Amygdala (tissue), 56 donors: ENCODE measurements around the gene NTN1.

Experiments used
- DNase-seq, 56 donors: peaks; one replicate each; lab custom pipeline; 2025; lab: John Stamatoyannopoulos, UW

NTN1 gene

DNA sequence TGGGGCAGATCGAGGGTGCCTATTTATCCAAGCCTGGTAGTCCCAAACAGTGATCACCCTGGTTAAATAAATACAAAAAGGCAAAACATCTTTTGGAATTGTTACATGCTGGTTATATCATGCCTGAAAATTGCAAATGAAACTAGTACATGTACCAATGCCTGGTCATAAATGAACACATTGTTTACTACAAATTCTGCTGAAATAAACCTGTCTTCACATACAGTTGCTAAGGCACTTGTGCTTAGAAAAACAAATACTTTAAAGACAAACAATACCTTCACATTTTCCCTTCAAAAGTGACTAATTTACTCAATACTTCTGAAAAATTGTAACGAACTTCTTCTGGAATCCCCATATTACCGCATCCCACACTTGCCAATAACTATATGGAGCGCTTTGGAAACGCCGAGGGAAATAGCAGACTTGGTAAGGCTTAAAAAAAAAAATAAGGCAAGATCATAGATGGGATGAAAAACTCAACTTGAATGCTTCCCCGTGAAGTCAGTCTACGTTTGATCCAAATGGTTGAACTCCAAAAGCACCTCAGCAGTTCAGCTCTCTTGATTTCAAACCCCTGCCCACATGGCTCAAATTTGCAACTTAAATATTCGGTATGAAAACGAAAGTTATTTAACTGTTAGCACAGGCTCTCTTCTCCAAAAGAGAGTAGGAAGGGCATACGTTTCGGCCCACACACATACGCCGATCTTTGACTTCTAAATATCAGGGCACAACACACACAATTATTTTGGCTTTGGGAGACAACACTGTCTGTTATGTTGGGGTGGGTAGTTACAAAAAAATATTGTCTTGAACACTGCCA is 264.5 kb downstream of the NTN1 start:
- DNase-seq: no peak

- no peak for DNase-seq
These were observed 265.1 kb downstream of the NTN1 start for GRCh38 chr17:9286434-9286833.

DNA sequence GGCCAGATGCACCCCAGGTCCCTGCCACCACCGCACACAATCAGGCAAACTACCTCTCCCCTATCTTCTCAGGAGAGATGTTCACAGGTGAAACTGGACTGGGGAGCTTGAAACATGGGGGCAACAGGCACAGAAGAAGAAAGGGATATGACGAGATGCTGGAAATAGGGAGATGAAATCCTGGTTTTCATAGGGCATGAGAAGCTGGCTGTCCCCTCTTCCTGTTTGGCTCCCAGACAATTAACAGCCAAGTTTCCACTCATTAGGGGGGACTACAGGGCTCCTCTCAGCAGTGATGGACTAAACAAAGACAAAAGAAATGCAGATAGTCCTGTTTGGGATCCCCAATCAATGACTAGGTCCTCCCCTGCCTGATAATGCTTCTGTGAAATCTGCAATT is 266.0 kb downstream of the NTN1 start:
- no peak for DNase-seq

DNA sequence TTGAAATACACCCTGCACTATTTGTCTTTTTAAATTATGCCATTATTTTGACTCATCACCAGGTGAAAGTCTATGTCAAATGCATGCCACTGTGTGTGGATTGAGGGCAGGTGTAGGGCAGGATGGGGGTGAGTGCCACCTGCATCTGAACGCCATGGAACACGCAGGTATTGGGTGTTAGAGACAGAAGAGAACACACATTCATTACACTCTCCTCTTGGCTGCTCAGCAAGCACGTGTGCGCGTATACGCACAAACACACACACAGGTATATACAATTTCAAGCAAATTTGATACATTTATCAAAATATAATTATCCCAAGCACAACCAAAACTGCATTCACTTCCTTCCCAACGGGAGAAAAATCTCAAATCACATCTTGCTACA is 268.9 kb downstream of the NTN1 start:
- no peak for DNase-seq

- peak in 19 of 56 donors; percentile 1 to 48 (median 17) for DNase-seq
These were observed 270.7 kb downstream of the NTN1 start for GRCh38 chr17:9291912-9292560.

DNA sequence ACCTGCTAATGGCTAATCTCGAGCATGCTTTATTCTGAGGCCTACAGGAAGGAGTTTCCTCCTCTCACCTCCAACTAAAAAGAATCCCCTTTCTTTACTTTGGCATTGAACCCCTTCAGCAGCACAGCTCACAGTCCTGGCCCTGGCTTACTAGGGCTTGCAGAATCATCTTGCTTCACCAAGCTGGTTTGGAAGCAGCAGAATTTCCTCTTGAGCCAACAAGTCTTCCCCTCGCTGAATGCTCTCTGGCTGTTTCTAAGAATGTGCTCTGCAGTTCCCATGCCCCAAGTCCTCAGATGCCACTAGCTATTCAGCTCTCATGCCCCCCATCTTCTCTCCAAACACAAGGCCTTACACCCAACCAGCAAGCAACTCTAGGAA is 271.2 kb downstream of the NTN1 start:
- peak in 1 of 56 donors; percentile 4 for DNase-seq
